Omental fat pad (tissue), 4 donors: ENCODE measurements around the gene AKAP12. TPM values are rescaled to one million over a fixed set of nuclear protein-coding genes. Genes with fewer than 3 reads are reported as not detected.

Experiments
- ATAC-seq: fragments of 150-250 bp; one replicate; pipeline ENCODE4 v1.9.1; 2016; ENCODE audit warnings: mild to moderate bottlenecking, moderate library complexity; ENCODE audit not compliant: low FRiP score
- DNase-seq: peaks from one replicate; pipeline ENCODE4 v3.0.0-alpha.2; 2019; ENCODE audit warnings: low spot score
- CTCF ChIP-seq, 3 donors: fragments of 450-650 bp; IDR thresholded peaks; one replicate each; pipeline ENCODE4 v1.5.1; 2016 to 2017; ENCODE audit warnings: antibody characterized with exemption in 3 of 3, mild to moderate bottlenecking in 3 of 3, moderate library complexity in 2 of 3
- small RNA-seq: library from RNA; depleted of rRNA; stranded (forward); fragments of <200 nt; gene quantifications from one replicate; pipeline ENCODE3, GENCODE V24; 2016
- total RNA-seq, 4 donors: library from RNA; depleted of rRNA; stranded (reverse); fragments of >200 nt; gene quantifications; one replicate each; pipeline ENCODE4 v1.1.0, GENCODE V29; 2016

AKAP12 gene
- total RNA-seq, 4 donors from 2014 or later = 151 to 488 (median 216) TPM

- no peak for DNase-seq
- TF ChIP-seq CTCF (IDR thresholded peaks at IDR 0.05) = no peak
- ATAC-seq = no peak
These were observed 152.7 kb downstream of the AKAP12 start for GRCh38 chr6:151392427-151392826.

GRCh38 chr6:151393410-151393809 lies 153.6 kb downstream of the AKAP12 start:
- ATAC-seq (no peak), DNase-seq (no peak)
- TF ChIP-seq CTCF (IDR thresholded peaks at IDR 0.05) = no peak

GRCh38 chr6:151399679-151400078 lies 159.9 kb downstream of the AKAP12 start:
- DNase-seq = no peak
- ATAC-seq = no peak
- no peak for TF ChIP-seq CTCF (IDR thresholded peaks at IDR 0.05)

GRCh38 chr6:151400473-151400872 lies 160.7 kb downstream of the AKAP12 start:
- no peak for TF ChIP-seq CTCF (IDR thresholded peaks at IDR 0.05)
- no peak for DNase-seq
- ATAC-seq = no peak

GRCh38 chr6:151402228-151402627 lies 162.5 kb downstream of the AKAP12 start:
- DNase-seq (no peak), ATAC-seq (no peak)
- no peak for TF ChIP-seq CTCF (IDR thresholded peaks at IDR 0.05)

- no peak for TF ChIP-seq CTCF (IDR thresholded peaks at IDR 0.05)
These were observed 164.1 kb downstream of the AKAP12 start for GRCh38 chr6:151403919-151404308.

More at GRCh38 chr6:151403919-151404308, 164.1 kb downstream of the AKAP12 start:
- ATAC-seq (no peak), DNase-seq (no peak)

Small RNAs within 50 kb of the gene (small RNA-seq; reads per million reads assigned to genes)
- not detected for gene RF00019
- not detected for gene RNU6-1247P
- gene RNU6-300P = not detected
- gene RNY4P20 = 1.0 reads per million

Other genes with a start within 250 kb of the AKAP12 start
- 10 to 100 TPM in 3 of 4 donors, 1 to 10 TPM in 1; 9.3 to 27.1 (median 16.6) TPM for gene ZBTB2, start 151.6 kb downstream of the AKAP12 start, total RNA-seq
- 10 to 100 TPM; 14.9 to 26.7 (median 21.1) TPM for gene RMND1, start 212.2 kb downstream of the AKAP12 start, total RNA-seq